ENCODE data around the gene TRIM54.
A peak's percentile ranks its signal among the peaks of the same experiment; 100 is the strongest.
"Not testable (repeated sequence)": the region's sequence is repeated elsewhere in the genome, so short reads cannot be mapped to it uniquely, and the experiment has no call there.

TRIM54 gene

DNA sequence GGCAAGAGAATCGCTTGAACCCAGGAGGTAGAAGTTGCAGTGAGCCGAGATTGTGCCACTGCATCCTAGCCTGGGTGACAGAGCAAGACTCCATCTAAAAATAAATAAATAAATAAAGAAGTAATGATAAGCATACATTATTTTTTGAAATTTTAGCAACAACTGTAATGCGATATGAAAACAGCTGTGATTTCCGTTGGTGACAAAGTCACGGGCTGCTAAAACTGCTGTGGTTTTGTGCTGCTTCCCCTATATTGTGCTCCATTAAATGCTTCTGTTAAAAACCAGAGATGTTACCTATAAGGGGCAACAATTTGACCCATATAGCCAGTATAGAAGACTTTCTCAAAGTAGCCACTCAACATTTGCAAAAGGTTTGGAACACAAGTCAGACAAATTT is 8.3 kb downstream of the TRIM54 start:
- no peak for DNase-seq (ENCODE audit: extremely low spot score)
- ChIA-PET CTCF (interaction anchor here (2.4 to 5.9 kb wide), 2 partner anchors 10 to 26 kb away, joined by 10 to 31 read pairs; no protein-coding TSS in a partner anchor), POLR2A (interaction anchor here (0.7 kb wide), 1 partner anchor 79 kb away, joined by 4 read pairs; the partner anchor contains the start of genes ATRAID and SLC5A6)
- TF ChIP-seq SUZ12 (IDR thresholded peaks at IDR 0.05) (no peak), LEF1 (IDR thresholded peaks at IDR 0.05; ENCODE audit: borderline replicate concordance) (no peak), ELF4 (IDR thresholded peaks at IDR 0.05) (no peak), L3MBTL2 (conservative IDR thresholded peaks at IDR 0.05) (no peak), CTBP1 (IDR thresholded peaks at IDR 0.05; ENCODE audit: borderline replicate concordance) (no peak)

DNA sequence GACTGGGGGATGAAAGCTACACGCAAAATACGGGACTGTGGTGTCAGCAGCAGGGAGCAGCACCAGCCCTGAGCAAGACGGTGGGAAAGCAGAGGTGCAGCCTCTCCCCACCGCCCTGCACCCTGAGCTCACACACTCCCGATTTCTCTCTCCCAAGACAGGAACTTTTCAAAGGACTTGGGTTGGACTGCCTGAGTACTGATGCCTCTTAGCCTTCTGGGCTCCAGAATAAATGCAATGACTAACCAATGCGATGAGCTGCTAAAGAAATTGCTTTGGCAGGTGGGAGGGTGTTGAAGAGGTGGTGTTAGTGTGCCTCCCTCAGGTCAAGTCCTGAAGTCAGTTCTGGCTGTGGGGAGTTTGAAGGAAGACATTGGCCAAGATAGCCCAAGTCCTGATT is 9.6 kb downstream of the TRIM54 start:
- peak; percentile 26 for DNase-seq (ENCODE audit: extremely low spot score)
- CTCF ChIA-PET, result interaction anchor here (0.6 to 5.9 kb wide), 8 partner anchors 10 to 330 kb away, joined by 3 to 31 read pairs (median 6); no protein-coding TSS in a partner anchor
- POLR2A ChIA-PET, result interaction anchor here (1.1 to 3.1 kb wide), 4 partner anchors 11 to 44 kb away, joined by 6 to 17 read pairs (median 10); partner anchors contain the start of gene MPV17
- TF ChIP-seq LEF1 (IDR thresholded peaks at IDR 0.05; ENCODE audit: borderline replicate concordance) (no peak), NFRKB (IDR thresholded peaks at IDR 0.05) (no peak), HDGF (IDR thresholded peaks at IDR 0.05; ENCODE audit: borderline replicate concordance) (no peak), FOXK2 (IDR thresholded peaks at IDR 0.05) (no peak), L3MBTL2 (conservative IDR thresholded peaks at IDR 0.05) (no peak), SP1 (IDR thresholded peaks at IDR 0.05) (no peak), SUZ12 (IDR thresholded peaks at IDR 0.05) (no peak), ARNT (IDR thresholded peaks at IDR 0.05) (no peak), FOXM1 (IDR thresholded peaks at IDR 0.05; ENCODE audit: borderline replicate concordance) (no peak), ZNF384 (IDR thresholded peaks at IDR 0.05) (no peak), ELF4 (IDR thresholded peaks at IDR 0.05) (no peak), TARDBP (IDR thresholded peaks at IDR 0.05) (no peak), BHLHE40 (IDR thresholded peaks at IDR 0.05; ENCODE audit: borderline replicate concordance) (no peak), FOXA1 (IDR thresholded peaks at IDR 0.05) (no peak), CTBP1 (IDR thresholded peaks at IDR 0.05; ENCODE audit: borderline replicate concordance) (no peak)
- TF ChIP-seq, protein P1, sequence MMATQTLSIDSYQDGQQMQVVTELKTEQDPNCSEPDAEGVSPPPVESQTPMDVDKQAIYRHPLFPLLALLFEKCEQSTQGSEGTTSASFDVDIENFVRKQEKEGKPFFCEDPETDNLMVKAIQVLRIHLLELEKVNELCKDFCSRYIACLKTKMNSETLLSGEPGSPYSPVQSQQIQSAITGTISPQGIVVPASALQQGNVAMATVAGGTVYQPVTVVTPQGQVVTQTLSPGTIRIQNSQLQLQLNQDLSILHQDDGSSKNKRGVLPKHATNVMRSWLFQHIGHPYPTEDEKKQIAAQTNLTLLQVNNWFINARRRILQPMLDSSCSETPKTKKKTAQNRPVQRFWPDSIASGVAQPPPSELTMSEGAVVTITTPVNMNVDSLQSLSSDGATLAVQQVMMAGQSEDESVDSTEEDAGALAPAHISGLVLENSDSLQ (IDR thresholded peaks at IDR 0.05), result no peak

DNA sequence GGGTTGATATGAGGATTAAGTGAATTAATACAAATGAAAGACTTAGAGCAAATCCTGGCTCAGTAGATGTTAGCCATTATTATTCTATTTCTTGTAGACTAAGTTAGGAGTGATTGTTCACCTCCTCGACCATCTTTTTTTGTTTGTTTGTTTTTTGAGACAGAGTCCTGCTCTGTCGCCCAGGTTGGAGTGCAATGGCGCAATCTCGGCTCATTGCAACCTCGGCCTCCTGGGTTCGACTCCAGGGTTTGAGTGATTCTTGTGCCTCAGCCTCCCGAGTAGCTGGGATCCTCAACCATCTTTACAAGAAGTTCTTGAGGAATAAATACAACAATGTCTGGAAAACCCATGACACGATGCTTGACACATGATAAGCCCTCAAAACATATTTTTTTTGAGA is 12.7 kb downstream of the TRIM54 start:
- TF ChIP-seq NFRKB (IDR thresholded peaks at IDR 0.05) (no peak), SUZ12 (IDR thresholded peaks at IDR 0.05) (no peak), BHLHE40 (IDR thresholded peaks at IDR 0.05; ENCODE audit: borderline replicate concordance) (no peak), FOXA1 (IDR thresholded peaks at IDR 0.05) (no peak), FOXM1 (IDR thresholded peaks at IDR 0.05; ENCODE audit: borderline replicate concordance) (no peak), ARNT (IDR thresholded peaks at IDR 0.05) (no peak), ELF4 (IDR thresholded peaks at IDR 0.05) (no peak), SP1 (IDR thresholded peaks at IDR 0.05) (no peak), L3MBTL2 (conservative IDR thresholded peaks at IDR 0.05) (no peak), CTBP1 (IDR thresholded peaks at IDR 0.05; ENCODE audit: borderline replicate concordance) (no peak), ZNF384 (IDR thresholded peaks at IDR 0.05) (no peak), FOXK2 (IDR thresholded peaks at IDR 0.05) (no peak), HDGF (IDR thresholded peaks at IDR 0.05; ENCODE audit: borderline replicate concordance) (no peak), LEF1 (IDR thresholded peaks at IDR 0.05; ENCODE audit: borderline replicate concordance) (no peak), TARDBP (IDR thresholded peaks at IDR 0.05) (no peak)
- TF ChIP-seq, protein P1 (IDR thresholded peaks at IDR 0.05), result no peak
- DNase-seq (ENCODE audit: extremely low spot score), result no peak
- ChIA-PET POLR2A (no interaction called here), CTCF (no interaction called here)

DNA sequence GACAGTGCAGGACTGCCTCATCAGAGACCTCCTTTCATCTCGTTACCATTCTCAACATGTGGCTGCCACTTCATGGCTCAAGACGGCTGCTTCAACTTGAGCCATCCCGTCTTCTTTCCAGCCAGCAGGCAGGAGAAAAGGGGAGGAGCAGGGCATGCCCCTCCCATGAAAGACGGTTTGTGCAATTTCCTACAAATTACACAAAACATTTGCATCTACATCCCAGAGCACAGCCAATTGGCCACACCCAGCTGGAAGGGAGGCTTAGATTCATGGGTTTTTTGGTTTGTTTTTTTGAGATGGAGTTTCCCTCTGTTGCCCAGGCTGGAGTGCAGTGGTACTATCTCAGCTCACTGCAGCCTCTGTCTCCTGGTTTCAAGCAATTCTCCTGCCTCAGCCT is 14.3 kb downstream of the TRIM54 start:
- CTCF ChIA-PET, result no interaction called here
- TF ChIP-seq FOXK2 (IDR thresholded peaks at IDR 0.05) (no peak), SP1 (IDR thresholded peaks at IDR 0.05) (no peak), TARDBP (IDR thresholded peaks at IDR 0.05) (no peak), ZNF384 (IDR thresholded peaks at IDR 0.05) (no peak), ARNT (IDR thresholded peaks at IDR 0.05) (no peak), LEF1 (IDR thresholded peaks at IDR 0.05; ENCODE audit: borderline replicate concordance) (no peak), FOXM1 (IDR thresholded peaks at IDR 0.05; ENCODE audit: borderline replicate concordance) (no peak), ELF4 (IDR thresholded peaks at IDR 0.05) (no peak), NFRKB (IDR thresholded peaks at IDR 0.05) (no peak), CTBP1 (IDR thresholded peaks at IDR 0.05; ENCODE audit: borderline replicate concordance) (no peak), L3MBTL2 (conservative IDR thresholded peaks at IDR 0.05) (no peak), SUZ12 (IDR thresholded peaks at IDR 0.05) (no peak), BHLHE40 (IDR thresholded peaks at IDR 0.05; ENCODE audit: borderline replicate concordance) (no peak), FOXA1 (IDR thresholded peaks at IDR 0.05) (no peak), HDGF (IDR thresholded peaks at IDR 0.05; ENCODE audit: borderline replicate concordance) (no peak)
- TF ChIP-seq, protein P1 (IDR thresholded peaks at IDR 0.05), result no peak
- no peak for DNase-seq (ENCODE audit: extremely low spot score)
- POLR2A ChIA-PET, result no interaction called here

DNA sequence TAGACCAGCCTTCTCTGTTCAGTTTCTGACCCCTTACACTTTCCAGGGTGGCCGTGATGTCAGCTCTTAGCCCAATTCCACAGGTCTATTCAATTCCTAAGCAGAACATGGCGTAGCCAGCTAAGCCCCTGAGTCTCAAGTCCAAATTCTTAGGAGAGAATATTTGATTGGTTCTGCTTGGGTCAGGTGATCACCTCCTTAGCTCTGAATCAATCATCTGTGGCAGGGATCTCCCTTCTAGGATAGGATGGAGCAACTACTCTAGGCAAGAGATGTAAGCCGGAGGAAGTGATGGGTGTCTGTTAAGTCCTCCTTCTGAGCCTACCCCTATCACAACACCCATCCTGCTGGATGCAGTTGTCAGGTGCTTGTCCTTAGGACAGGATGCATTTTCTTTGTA is 15.0 kb downstream of the TRIM54 start:
- CTCF ChIA-PET, result no interaction called here
- POLR2A ChIA-PET, result no interaction called here

DNA sequence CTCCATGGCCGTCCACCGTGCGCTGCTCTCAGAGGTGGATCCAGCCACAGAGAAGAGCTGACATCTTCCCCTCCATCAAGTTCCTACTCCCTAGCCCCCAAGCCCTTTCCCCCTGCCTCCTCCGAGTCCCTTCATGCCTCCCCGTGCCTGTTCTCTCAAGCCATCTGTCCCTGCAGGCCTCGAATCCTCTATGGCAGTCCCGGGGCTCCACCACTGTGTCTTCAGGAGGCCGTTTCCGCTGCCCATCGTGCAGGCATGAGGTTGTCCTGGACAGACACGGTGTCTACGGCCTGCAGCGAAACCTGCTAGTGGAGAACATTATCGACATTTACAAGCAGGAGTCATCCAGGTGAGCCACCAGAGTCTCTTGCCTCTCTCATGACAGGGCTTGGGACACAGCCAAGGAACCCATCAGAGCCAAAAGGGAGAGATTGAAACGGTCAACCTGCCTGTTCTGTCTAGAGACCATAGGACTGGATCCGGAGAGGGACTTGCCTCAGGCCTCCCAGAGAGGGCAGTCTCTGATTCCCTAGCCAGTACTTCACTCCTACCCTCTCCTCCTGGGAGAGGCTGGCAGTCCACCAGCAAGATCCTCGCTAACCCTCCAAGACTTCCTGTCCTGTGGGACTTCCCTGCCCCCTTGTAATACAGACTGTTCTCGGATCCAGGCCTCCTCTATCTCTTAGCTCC is 16.3 kb downstream of the TRIM54 start:
- ChIA-PET CTCF (interaction anchor here (0.6 kb wide), 1 partner anchor 337 kb away, joined by 3 read pairs; no protein-coding TSS in a partner anchor), POLR2A (no interaction called here)

More for the DNA sequence above, 15.0 kb downstream of the TRIM54 start:
- TF ChIP-seq FOXM1 (IDR thresholded peaks at IDR 0.05; ENCODE audit: borderline replicate concordance), result no peak
- TF ChIP-seq ELF4 (IDR thresholded peaks at IDR 0.05), result no peak
- no peak for TF ChIP-seq LEF1 (IDR thresholded peaks at IDR 0.05; ENCODE audit: borderline replicate concordance)
- DNase-seq (ENCODE audit: extremely low spot score), result no peak

DNA sequence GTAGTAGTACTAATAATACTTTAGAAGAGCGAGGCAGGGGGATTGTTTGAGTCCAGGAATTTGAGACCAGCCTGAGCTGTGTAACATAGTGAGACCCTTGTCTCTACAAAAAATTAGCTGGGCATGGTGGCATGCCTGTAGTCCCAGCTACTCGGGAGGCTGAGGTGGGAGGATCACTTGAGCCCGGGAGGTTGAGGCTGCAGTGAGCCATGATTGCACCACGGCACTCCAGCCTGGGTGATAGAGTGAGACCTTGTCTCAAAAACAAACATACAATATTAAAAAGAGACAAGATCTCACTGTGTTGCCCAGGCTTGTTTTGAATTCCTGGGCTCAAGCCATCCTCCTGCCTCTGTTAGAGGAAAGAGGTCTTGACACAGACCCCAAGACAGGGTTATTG is 18.4 kb downstream of the TRIM54 start:
- DNase-seq (ENCODE audit: extremely low spot score), result not testable (repeated sequence)
- ChIA-PET POLR2A (interaction anchor here (0.9 kb wide), 1 partner anchor 16 kb away, joined by 3 read pairs; no protein-coding TSS in a partner anchor), CTCF (interaction anchor here (1.3 to 3.4 kb wide), 2 partner anchors 8 to 21 kb away, joined by 4 to 28 read pairs; no protein-coding TSS in a partner anchor)

More for the DNA sequence above, 16.3 kb downstream of the TRIM54 start:
- no peak for DNase-seq (ENCODE audit: extremely low spot score)
- TF ChIP-seq HDGF (IDR thresholded peaks at IDR 0.05; ENCODE audit: borderline replicate concordance) (no peak), ARNT (IDR thresholded peaks at IDR 0.05) (no peak), FOXM1 (IDR thresholded peaks at IDR 0.05; ENCODE audit: borderline replicate concordance) (no peak), CTBP1 (IDR thresholded peaks at IDR 0.05; ENCODE audit: borderline replicate concordance) (no peak), ELF4 (IDR thresholded peaks at IDR 0.05) (no peak), TARDBP (IDR thresholded peaks at IDR 0.05) (no peak), SP1 (IDR thresholded peaks at IDR 0.05) (no peak), L3MBTL2 (conservative IDR thresholded peaks at IDR 0.05) (no peak), SUZ12 (IDR thresholded peaks at IDR 0.05) (no peak), BHLHE40 (IDR thresholded peaks at IDR 0.05; ENCODE audit: borderline replicate concordance) (no peak), ZNF384 (IDR thresholded peaks at IDR 0.05) (no peak), FOXA1 (IDR thresholded peaks at IDR 0.05) (no peak), FOXK2 (IDR thresholded peaks at IDR 0.05) (no peak)

All from HEK293T (cell line).